NCI-H2171 (cell line): ENCODE results near the gene PLEKHG4.
A peak's percentile ranks its signal among the peaks of the same experiment; 100 is the strongest.

Source experiments
- DNase-seq: peaks from one replicate; lab custom pipeline; 2025; lab: John Stamatoyannopoulos, UW

PLEKHG4 gene

GRCh38 chr16:67260426-67261063 is 18.8 kb upstream of the PLEKHG4 start:
- peak; percentile 42 for DNase-seq

- DNase-seq = no peak
Measured at GRCh38 chr16:67263201-67263600, 16.1 kb upstream of the PLEKHG4 start.

- DNase-seq = no peak
Measured at GRCh38 chr16:67264277-67264676, 15.1 kb upstream of the PLEKHG4 start.

GRCh38 chr16:67264866-67265265 is 14.5 kb upstream of the PLEKHG4 start:
- no peak for DNase-seq

- DNase-seq = no peak
Measured at GRCh38 chr16:67265834-67266233, 13.5 kb upstream of the PLEKHG4 start.

GRCh38 chr16:67268136-67268579 is 11.2 kb upstream of the PLEKHG4 start:
- DNase-seq = no peak

- no peak for DNase-seq
Measured at GRCh38 chr16:67269766-67270165, 9.6 kb upstream of the PLEKHG4 start.

GRCh38 chr16:67270931-67271338 is 8.4 kb upstream of the PLEKHG4 start:
- no peak for DNase-seq

GRCh38 chr16:67271446-67271845 is 7.9 kb upstream of the PLEKHG4 start:
- DNase-seq = no peak

- no peak for DNase-seq
Measured at GRCh38 chr16:67275321-67275720, 4.0 kb upstream of the PLEKHG4 start.

- DNase-seq = no peak
Measured at GRCh38 chr16:67277294-67277998, 1.9 kb upstream of the PLEKHG4 start.

GRCh38 chr16:67277999-67278772 is 1.1 kb upstream of the PLEKHG4 start:
- no peak for DNase-seq

- DNase-seq = peak; percentile 60
Measured at GRCh38 chr16:67278773-67279295, 498 bp upstream of the PLEKHG4 start.

- no peak for DNase-seq
Measured at GRCh38 chr16:67280090-67281015, 1.0 kb downstream of the PLEKHG4 start.

GRCh38 chr16:67281536-67282446 is 2.5 kb downstream of the PLEKHG4 start:
- DNase-seq = no peak

GRCh38 chr16:67282447-67282805 is 3.1 kb downstream of the PLEKHG4 start:
- no peak for DNase-seq

GRCh38 chr16:67283039-67283825 is 3.9 kb downstream of the PLEKHG4 start:
- no peak for DNase-seq

GRCh38 chr16:67283826-67284555 is 4.7 kb downstream of the PLEKHG4 start:
- DNase-seq = no peak
